GM21619 (cell line): ENCODE results near the gene PEX3.
"Not testable (repeated sequence)": the region's sequence is repeated elsewhere in the genome, so short reads cannot be mapped to it uniquely, and the experiment has no call there.

Experiments
- ATAC-seq: cut with Tn5 transposase; IDR thresholded peaks from one replicate; pipeline ENCODE4 v1.9.1; 2021; ENCODE audit not compliant: unreplicated experiment

The PEX3 gene

GRCh38 chr6:143443096-143443495 lies 7.5 kb upstream of the PEX3 start:
- ATAC-seq: no peak

GRCh38 chr6:143447865-143448264 lies 2.7 kb upstream of the PEX3 start:
- not testable (repeated sequence) for ATAC-seq

DNA sequence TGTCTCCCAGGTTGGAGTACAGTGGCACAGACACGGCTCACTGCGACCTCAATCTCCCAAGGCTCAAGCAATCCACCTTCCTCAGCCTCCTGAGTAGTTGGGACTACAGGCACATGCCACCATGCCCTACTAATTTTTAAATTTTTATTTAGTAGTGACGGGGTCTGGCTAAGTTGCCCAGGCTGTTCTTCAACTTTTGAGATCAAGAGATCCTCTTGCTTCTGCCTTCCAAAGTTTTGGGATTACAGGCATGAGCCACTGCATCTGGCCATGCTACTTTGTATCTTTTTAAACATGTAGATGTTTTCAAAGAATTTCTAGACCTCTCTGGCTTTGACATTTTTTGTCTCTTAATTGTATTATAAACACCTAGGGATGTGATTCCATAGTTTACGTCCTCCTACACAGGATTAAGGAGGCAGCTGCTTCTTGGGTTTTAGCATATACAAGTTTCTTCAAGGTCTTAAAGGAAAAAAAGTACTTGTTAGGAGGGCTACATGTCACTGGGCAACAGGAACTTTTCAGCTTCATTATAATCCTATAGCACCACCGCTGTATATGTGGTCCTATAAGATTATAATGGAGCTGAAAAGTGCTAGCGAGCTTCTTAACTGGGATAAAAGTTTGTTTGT lies 1.4 kb upstream of the PEX3 start:
- no peak for ATAC-seq

DNA sequence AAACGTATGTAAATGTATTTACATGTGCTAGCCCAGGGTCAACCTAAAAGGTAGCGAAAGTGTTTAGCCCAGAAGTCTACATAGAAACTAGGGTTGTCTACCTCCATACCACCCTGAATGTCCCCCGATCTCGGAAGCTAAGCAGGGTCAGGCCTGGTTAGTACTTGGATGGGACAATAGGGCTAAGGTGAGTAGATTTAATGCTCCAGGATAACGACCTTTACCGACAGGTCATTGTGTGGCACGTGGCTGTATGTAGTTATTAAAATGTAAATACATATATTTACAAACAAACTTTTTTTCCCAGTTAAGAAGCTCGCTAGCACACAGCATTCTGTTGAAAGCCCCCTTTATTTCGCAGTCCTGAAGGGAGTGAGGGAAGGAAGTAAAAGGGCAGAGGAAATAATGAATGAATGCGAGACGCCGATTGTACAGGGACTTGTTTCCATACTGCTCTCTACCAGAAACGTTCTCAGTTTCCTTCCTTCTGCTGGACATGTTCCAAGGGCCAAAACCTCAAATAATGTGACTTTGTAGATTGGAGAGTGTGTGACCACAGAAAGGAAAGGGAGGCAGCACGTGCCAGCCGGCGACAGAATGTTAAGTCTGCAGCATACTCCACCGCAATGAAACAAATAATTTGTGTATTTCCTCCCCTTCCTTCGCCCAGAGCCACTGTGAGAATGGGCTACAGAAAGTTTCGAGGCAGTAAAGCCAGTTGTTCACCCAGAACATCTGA lies 722 bp upstream of the PEX3 start:
- ATAC-seq: peak; percentile 3

GRCh38 chr6:143451531-143451930 lies 926 bp downstream of the PEX3 start:
- ATAC-seq: no peak

DNA sequence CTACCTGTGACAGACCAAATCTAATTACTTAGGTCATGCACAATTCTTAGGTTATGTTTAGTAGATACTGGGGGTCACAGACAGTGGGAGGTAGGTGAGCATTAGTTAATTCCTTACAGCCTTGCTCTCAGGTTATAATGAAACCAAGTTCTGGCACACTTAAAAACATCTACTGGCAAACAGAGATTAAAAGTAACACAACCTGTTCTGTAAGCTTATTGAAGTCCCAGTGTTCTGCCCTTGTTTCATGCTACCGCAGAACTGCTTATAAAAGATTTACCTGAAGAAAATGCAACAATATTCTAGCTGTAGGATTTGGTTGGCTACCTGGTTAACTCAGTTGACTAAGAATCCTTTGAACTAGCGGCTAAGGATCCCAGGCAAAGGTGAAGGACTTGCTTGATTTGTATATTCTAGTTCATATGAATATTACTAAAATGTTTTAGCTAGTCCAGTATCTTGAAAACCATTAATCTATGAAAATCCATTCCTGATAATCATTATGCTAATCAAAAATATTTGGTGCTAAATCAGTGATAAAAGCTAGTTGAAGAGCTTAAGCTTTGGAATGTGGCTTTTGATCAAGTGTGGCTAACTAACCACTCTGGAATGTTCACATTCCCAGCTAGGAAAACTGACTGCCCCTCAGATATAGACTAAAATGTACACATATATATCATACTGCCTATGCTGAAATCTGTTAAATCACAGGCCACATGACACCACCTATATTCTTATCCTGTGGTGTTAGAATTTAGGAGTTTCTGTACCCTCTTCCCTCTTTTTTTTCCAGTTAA lies 7.2 kb downstream of the PEX3 start:
- ATAC-seq: no peak

DNA sequence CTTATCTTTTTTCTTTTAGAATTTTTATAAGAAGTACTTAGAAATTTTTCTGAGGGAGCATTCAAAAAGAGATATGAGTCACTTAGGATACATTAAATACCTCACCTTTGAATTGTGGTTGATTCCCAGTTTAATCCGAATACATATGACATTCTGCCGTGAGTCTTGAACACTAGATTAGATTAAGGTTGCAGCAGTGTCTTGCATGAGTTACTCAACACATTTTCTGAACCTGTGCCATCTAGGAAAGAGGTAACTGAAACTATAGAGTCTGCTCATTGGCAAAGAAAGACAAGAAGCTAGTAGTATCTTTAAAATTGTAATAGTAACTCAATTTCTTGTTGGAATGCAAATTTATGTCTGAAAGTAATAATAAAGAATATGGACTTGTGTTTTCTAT lies 14.9 kb downstream of the PEX3 start:
- no peak for ATAC-seq

DNA sequence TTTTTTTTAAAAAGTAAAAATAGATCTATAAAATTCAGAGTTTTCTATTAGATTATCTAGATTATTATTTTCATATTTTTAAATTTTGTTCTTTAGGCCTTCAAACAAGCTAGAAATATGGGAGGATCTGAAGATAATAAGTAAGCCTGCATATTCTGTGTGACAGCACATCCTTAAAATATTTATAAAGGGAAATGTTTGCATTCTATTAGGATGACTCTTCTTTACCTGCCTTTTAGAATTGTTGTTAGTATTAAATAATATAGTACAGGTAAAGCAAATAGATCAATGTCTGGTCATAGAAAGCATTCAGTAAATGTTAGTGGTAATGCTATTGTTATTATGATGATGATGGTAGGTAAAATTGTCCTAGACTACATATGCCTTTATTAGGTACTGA lies 17.4 kb downstream of the PEX3 start:
- ATAC-seq: no peak

- ATAC-seq: not testable (repeated sequence)
Measured at GRCh38 chr6:143468823-143469222, 18.2 kb downstream of the PEX3 start.

DNA sequence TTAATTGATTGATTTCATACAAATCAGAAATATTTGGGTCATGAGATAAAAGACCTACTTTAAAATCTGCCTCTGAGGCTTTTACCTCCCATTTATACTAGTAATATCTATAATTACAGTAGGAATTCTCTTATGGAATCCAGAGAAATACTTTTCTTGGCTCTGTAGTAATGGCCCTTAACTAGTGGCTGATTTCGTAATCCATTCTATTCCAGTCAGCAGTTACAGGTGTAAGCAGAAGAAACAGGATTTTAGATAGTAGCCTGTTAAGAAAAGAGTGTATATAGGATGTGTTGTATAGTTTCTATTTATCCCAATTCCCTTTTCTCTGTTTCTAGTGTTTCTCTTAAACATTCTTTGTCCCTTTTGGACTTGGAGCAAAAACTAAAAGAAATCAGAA lies 21.2 kb downstream of the PEX3 start:
- no peak for ATAC-seq

DNA sequence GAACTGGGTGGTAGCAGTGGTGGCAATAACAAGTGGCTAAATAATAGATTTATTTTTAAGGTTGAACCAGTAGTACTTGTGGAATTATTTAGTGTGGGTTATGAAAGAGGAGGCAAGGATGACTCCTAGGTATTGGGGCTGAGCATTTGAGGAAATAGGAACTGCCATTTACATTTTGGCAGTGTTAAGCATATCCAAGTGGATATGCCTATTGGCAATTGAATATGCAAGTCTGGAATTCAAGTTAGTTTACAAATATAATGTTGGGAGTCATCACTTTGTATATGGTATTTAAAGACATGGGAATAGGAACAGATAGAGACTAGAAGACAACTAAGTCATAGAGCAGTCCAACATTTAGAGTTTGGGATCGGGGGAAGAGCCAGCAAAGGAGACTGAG lies 25.9 kb downstream of the PEX3 start:
- no peak for ATAC-seq

GRCh38 chr6:143478479-143479062 lies 28.0 kb downstream of the PEX3 start:
- ATAC-seq: peak; percentile 53

DNA sequence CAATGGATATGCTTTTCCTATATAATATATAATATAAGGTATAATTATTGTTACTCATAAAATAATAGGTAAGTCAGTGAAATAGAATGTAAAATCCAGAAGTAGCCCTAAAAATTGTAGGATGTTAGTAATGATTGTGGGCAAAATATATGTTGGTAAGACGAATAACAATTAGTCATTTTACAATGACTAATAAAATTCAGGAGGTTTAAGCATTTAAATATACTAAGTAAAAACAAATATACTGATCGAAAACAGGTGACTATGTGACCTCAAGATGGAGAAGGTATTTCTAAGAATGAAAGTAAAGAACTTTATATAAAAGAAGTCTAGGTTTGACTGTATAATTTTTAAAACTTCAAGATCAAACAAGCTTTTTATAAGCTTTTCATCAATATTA lies 32.0 kb downstream of the PEX3 start:
- ATAC-seq: no peak

DNA sequence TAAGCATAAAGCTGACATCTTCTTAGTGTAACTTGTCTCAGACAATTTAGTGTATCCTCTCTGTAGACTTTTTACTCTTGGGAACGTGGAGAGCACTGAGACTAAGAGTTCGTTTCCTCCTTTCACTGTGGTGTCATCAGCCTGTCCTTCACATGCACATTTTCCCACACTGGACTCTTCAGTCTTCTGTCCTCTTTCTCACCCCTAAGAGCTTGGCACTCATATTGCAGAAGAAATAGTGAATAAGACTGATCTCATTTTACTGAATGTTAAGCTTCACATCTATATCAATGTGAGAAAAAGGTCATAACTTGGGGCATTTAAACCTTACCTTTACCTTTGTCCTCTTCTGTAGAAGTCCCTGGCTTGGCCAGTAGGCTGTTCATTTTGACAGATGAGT lies 35.4 kb downstream of the PEX3 start:
- ATAC-seq: no peak

DNA sequence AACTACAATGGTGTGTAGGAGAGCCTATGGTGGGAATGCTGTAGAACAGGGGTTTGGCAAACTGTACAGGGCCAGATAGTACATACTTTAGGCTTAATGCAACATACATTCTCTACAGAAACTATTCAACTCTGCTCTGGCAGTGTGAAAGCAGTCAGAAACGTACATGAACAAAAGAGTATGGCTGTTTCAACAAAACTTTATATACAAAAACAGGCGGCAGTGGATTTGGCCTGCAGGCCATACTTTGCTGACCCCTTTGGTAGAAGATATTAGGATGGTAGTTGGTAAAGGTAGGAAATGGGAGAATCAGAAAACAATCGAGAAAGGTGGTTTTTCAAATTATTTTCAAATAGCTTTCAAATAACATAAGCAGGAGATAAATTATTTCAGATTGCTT lies 36.1 kb downstream of the PEX3 start:
- ATAC-seq: no peak

GRCh38 chr6:143490244-143490643 lies 39.6 kb downstream of the PEX3 start:
- ATAC-seq: no peak

DNA sequence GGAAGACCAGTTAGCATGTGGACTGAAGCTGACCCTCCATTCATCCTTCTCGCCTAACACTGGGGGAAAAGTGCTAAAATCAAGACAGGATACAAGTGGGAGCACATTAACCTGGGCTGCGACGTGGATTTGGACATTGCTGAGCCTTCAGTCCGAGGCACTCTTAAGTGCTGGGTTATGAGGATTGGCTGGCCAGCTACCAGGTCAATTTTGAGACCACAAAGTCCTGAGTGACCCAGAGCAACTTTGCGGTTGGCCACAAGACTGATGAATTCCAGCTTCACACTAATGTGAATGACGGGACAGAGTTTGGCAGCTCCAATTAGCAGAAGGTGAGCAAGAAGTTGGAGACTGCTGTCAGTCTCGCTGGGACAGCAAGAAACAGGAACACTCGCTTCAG lies 40.2 kb downstream of the PEX3 start:
- no peak for ATAC-seq

DNA sequence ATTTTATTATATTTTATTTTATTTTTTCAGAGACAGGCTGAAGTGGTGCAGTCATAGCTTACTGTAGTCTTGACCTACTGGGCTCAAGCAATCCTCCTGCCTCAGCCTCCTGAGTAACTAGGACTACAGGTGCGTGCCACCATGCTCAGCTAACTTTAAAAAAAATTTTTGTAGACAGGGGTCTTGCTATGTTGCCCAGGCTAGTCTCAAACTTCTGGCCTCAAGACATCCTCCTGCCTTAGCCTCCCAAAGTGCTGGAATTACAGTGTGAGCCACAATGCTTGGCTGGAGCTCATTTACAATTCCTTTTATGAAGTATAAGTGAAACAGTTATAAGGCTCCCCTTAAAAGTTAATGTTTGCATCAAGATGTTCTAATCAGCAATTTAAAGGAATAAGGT lies 46.4 kb downstream of the PEX3 start:
- ATAC-seq: no peak

DNA sequence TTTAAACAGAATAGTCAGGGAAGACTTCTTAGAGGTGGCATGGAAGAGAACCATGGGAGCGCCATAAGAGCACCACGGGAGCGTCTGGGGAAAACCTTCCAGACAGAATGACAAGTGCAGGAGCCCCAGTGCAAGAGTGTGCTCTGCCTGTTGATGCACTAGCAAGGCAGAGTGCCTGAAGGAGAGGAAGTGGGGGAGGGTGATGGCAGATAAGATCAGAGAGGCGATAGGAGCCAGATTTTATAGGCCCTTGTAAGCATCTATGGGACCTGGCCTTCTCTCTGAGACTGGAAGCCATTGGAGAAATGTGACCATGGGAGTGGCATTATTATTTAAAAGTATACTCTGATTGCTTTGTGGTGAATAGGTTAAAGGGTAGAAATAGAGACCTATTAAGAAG lies 47.8 kb downstream of the PEX3 start:
- ATAC-seq: no peak

DNA sequence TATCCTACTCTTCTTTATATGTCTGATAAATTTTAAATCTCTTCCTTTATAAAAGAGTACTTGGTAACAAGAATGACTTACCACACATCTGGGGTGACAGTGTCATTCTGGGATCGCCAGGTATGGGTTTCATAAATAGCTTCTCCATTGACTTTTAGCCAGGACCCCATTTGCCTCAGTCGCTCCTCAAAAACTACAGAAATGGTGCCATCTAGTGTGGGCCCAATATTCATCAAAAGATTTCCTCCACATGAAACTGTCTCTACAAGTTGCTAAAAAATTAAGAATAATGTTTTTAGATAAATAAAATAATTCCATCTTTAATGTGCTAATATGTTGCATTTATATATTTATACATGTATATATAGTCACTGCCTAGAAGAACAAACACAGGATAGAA lies 51.2 kb downstream of the PEX3 start:
- no peak for ATAC-seq

DNA sequence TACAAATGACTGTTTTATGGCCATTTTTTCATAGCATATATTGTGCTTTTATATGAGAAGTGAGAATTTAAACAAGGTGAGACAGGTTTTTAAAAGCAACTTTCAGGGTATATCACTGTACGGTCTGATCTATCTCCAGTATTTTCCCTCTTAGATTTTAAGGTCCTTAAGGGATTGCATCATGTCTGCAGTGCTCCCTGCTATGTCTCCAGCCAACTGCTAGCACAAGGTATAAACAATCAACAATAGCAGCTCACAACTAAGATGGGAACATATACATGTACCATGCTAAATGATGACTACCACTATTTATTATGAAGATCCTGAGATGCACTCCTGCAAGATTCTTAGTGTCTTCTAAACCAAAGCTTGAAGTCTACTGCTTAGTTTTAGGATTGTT lies 53.8 kb downstream of the PEX3 start:
- no peak for ATAC-seq

DNA sequence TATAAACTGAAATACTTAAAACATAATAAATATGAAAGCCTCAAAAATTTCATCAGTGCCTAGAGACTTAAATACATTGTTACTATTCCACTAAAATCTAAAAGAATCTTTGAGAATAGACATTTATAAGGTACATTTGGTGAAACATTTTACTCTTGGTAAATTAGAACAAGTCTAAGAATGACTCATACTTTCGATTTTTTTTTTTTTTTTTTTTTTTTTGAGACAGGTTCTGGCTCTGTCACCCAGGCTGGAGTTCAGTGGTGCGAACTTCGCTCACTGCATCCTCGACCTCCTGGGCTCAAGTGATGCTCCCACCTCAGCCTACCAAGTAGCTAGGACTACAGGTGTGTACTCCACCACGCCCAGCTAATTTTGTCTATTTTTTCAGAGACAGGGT lies 54.5 kb downstream of the PEX3 start:
- no peak for ATAC-seq
